HG03135 (cell line): ENCODE data around the gene HIVEP3.

Source experiments
- ATAC-seq: cut with Tn5 transposase; IDR thresholded peaks from one replicate; pipeline ENCODE4 v1.9.1; 2021; ENCODE audit warnings: mild to moderate bottlenecking, moderate library complexity; ENCODE audit not compliant: unreplicated experiment

HIVEP3 gene

GRCh38 chr1:41528726-41529605 lies 389.8 kb downstream of the HIVEP3 start:
- ATAC-seq, result no peak

- no peak for ATAC-seq
Observed at GRCh38 chr1:41528106-41528505, 390.6 kb downstream of the HIVEP3 start.

- no peak for ATAC-seq
Observed at GRCh38 chr1:41526956-41527561, 391.7 kb downstream of the HIVEP3 start.

GRCh38 chr1:41525891-41526587 lies 392.7 kb downstream of the HIVEP3 start:
- no peak for ATAC-seq

- ATAC-seq, result no peak
Observed at GRCh38 chr1:41524676-41525675, 393.7 kb downstream of the HIVEP3 start.

- ATAC-seq, result no peak
Observed at GRCh38 chr1:41523949-41524675, 394.6 kb downstream of the HIVEP3 start.

- no peak for ATAC-seq
Observed at GRCh38 chr1:41523071-41523470, 395.7 kb downstream of the HIVEP3 start.

GRCh38 chr1:41521766-41522165 lies 397.0 kb downstream of the HIVEP3 start:
- ATAC-seq, result no peak

- ATAC-seq, result no peak
Observed at GRCh38 chr1:41520951-41521752, 397.6 kb downstream of the HIVEP3 start.

- ATAC-seq, result no peak
Observed at GRCh38 chr1:41519667-41520066, 399.1 kb downstream of the HIVEP3 start.

GRCh38 chr1:41518471-41518870 lies 400.3 kb downstream of the HIVEP3 start:
- ATAC-seq, result no peak

GRCh38 chr1:41517062-41517438 lies 401.7 kb downstream of the HIVEP3 start:
- no peak for ATAC-seq

GRCh38 chr1:41516168-41517061 lies 402.3 kb downstream of the HIVEP3 start:
- peak; percentile 61 for ATAC-seq

- ATAC-seq, result no peak
Observed at GRCh38 chr1:41515778-41516167, 402.9 kb downstream of the HIVEP3 start.

GRCh38 chr1:41515131-41515678 lies 403.5 kb downstream of the HIVEP3 start:
- no peak for ATAC-seq

- no peak for ATAC-seq
Observed at GRCh38 chr1:41514381-41514780, 404.3 kb downstream of the HIVEP3 start.

GRCh38 chr1:41513383-41513735 lies 405.4 kb downstream of the HIVEP3 start:
- ATAC-seq, result no peak
